NCI-H2081 (cell line): ENCODE measurements around the gene MEF2D.

Experiments
- DNase-seq, 2 experiments: peaks; one replicate each; lab custom pipeline; 2025; lab: John Stamatoyannopoulos, UW

MEF2D gene

GRCh38 chr1:156499842-156500542 is 583 bp downstream of the MEF2D start:
- peak in 1 of 2 experiments; percentile 53 for DNase-seq

- no peak for DNase-seq
Observed at GRCh38 chr1:156499194-156499841, 1.3 kb downstream of the MEF2D start.

- no peak for DNase-seq
Observed at GRCh38 chr1:156498432-156499193, 2.0 kb downstream of the MEF2D start.

DNA sequence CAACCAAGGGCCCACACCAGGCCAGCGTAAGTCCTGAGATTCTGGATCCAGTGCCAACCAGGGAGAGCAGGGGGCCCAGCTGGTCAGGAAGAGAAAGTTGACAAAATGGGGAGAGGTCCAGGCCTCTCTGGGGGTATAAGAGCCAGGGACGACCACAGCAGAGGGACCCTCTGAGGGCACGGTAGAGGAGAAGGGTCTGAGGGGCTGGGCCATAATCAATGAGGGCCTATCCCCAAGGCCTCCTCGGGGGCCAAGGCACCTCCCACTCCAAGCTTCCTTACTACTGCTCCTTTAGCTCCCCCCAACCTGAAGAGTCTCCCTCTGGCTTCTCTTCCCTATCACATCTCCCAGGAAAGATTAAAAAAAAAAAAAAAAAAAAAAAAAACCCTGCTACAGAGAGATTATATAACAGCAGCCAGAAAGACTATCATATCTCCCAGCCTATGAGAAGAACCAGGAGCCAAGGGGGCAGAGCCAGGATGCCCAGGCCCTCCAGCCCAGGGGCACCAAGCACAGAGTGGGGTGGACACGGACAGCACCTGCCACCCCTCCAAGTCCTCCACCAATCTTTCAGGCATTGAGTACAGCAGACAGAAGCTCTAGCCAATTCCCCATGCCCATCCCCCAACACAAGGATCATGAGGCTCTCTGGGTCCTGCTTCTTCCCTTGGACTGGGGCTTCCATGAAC is 2.7 kb downstream of the MEF2D start:
- no peak for DNase-seq

- DNase-seq = no peak
Observed at GRCh38 chr1:156497078-156497742, 3.4 kb downstream of the MEF2D start.

DNA sequence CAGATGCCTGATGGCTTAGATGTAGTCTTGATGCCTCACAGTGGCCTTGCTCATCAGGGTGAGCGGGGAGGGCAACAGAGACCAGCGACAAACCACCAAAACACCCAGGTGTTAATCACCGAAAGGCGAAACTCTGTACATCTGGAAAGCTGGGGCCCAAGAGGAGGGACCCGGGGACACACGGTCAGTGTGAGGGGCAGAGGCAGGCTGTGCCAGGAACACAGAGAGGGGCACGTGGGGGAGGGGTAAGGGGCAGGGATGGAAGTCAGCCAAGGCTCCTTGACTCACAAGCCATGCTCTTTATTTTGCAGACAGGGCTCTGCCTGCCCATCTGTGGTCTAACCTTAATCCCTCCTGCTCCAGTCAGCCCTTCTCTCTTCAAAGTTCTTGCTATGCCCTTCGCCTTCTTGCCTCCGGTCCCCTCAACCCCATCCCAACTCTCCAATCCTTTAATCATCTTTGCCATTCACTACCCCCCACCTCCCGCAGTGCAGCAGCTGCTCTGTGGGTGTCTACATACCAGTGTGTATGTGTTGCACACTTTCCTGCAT is 4.3 kb downstream of the MEF2D start:
- DNase-seq = no peak

DNA sequence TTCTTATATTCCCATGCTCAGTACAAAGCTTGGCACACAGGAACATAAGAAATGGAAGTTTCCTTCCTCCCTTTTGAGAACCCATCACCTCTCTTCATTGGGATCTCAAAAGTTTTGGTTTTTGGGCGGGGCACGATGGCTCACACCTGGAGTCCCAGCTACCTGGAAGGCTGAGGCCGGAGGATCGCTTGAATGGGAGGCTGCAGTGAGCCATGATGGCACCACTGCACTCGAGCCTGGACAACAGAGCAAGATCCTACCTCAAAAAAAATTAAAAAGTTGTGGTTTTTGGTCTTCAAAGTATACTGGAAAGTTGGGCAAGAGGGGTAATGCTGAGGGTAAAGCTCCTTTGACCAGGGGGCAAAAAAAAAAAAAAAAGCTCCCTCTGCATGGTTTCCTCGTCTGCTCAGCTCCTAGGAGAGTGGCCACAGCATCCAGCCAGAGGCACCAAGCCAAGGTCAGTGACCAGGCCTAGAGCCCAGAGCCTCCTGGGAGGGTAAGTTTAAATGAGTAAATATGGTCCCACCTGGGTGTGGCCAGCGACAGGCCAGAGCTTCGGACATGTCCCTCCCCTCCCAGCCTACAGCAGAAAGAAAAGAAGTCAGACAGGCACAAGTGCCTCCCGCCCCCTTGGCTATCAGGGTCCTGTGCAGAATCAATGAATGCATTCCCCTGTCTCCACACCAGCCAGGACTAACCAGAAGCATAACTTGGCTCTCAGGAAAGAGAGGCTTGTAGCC is 5.0 kb downstream of the MEF2D start:
- DNase-seq = no peak

GRCh38 chr1:156494309-156494895 is 6.2 kb downstream of the MEF2D start:
- no peak for DNase-seq

DNA sequence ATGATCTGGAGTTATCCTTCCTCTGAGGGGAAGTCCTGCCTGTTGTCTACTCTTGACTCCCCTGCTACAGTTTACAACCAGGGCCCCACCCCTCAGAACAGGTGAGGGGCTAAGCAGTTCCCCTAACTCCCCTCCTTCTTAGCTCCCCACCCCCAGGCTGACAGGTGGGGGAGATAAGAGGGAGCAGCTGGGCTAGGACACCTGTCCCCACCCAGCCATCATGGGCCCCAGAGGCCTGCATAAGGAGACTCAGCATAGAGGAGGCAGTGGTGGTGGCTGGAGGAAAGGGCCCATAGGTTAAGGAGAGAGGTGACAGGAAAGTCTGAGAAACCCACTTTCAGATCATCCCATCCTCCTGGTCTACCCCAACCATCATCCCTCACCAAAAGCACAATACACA is 6.8 kb downstream of the MEF2D start:
- DNase-seq = no peak

DNA sequence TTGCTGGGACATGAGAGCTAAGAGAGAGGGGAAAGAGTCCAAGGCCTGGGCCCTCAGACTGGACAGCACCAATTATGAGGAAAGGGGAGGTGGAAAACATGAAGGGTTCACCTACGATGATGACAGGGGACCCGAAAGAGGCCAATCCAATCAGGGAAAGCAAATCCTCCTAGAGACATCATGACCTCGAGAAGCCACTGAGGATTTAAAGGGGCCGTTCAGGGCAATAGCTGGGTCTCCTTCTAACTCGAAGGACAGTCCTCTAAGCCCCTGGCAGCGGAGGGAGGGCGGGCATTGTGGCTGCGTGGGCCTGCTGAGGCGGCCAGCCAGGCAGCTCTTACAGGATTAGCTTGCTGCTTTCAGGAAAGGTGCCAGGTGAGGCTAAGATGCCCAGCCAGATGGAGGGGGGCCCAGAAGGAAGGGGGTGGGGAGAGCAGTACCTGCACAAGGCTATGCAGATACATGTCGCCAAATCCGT is 7.4 kb downstream of the MEF2D start:
- no peak for DNase-seq

DNA sequence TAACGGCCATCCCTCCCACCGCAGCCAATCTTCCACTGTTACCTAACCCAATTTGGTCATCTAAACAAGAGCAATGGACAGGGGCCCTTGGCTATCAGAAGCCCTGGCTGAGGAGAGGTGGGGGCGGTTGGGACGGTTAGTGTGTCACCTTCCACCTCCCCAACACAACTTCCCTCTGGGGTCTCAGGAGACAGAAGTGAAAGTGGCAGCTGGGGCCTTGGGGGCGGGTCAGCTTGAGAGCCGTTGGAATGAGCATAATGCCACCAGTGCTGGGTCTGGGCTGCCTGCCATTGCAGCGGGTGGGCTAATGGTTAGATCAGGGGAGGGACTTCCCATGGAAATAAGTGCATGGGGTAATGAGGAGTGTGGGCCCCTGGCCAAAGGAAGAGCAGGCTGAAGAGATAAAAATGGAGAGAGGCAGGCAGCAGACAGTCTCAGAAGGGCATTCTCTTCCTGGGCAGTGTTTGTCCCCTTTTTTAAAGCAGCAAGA is 7.9 kb downstream of the MEF2D start:
- no peak for DNase-seq

GRCh38 chr1:156492013-156492590 is 8.5 kb downstream of the MEF2D start:
- no peak for DNase-seq

- no peak for DNase-seq
Observed at GRCh38 chr1:156491151-156491949, 9.2 kb downstream of the MEF2D start.

DNA sequence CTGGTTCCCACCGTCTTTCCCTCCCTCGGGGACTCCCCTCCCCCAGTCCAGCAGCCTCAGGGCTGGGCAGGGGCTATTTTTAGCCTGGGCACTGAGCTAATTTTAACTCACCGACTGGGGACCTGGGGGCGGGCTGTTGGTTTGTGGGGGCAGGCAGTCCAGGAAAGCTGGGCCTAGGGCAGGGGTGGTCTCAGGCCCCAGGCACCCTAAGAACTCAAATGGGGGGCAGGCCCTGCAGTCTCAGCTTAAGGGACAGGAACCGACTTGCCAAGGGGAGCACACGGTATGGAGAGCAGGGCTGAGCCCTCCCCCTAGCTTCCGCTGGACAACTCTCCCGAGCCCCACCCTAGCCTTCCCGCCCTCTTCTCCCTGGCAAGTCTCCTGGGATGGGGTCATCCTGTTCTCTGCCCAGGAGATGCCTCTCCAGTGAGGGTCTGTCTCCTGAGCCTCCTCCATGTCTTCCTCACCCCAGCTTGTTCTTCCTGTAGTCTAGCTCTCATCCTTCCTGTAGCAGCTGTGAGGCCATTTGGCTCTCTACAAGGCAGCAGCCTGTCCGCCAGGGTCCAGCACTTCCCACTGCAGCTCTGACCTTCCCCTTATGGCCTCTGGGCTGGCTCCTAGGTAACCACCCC is 10.1 kb downstream of the MEF2D start:
- no peak for DNase-seq

DNA sequence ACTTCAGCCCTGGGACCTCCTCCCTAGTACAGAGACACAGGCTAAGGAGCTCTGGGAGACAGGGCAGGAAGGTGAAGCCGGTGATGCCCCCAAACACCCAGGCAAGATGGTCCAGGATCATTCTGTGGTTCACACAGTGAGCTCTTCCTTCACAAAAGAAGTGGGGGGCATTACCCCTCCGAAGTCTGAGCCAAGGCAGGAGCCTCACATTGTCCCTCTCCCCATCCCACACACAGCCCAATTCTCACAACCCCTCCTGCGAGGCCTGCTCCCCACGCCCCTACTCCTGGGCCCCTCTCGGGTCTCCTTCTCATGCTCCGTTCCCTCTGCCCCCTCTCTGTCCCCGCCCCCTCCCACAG is 10.7 kb downstream of the MEF2D start:
- no peak for DNase-seq

DNA sequence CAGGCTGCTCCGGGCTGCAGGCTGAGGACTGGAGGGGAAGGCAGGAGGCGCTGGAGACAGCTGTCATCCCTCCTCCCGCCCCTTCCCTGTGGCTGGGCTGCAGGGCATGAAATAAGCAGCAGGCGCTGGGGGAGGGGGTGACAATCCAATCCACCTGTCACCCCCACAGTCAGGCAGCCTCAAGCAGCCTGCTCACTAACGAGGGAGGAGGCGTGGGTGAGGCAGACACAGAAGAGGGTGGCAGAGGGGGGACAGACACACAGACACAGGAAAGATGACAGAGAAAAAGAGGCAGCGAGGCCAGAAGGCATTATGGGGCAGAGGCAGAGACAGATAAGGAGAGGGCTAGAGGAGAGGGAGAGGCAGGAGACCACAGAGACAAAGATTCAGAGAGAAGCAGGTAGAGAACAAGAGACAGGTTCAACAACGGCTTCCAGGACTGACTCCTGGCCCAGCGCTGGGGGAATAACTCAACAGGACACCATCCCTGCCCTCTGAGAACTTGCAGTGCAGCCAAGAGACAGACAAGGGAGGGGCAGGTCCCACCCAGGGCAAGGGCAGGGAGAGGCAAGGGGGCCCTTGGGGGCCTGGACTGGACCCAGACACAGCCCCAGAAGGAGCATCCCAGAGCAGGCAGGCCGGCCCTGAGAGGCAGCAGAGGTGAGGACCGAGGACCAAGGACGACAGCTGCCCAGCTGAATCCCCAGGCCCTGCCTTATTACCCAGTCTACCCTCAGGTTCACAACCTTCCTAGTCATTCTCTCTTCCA is 11.2 kb downstream of the MEF2D start:
- peak; percentile 84 to 87 for DNase-seq

- DNase-seq = no peak
Observed at GRCh38 chr1:156488566-156489165, 11.9 kb downstream of the MEF2D start.
